H1 (cell line): ENCODE data around the gene LIPT2. TPM values are rescaled to one million over a fixed set of nuclear protein-coding genes. Genes with fewer than 3 reads are reported as not detected.

Experiments
- CTCF ChIA-PET: fragments of 300-600 bp; sonication (Branson Sonifier 250); formaldehyde crosslinking; loops from one replicate; lab custom pipeline; 2021; ENCODE audit not compliant: partially characterized antibody; lab: Charles Lee
- POLR2A ChIA-PET: fragments of 300-600 bp; sonication (Branson Sonifier 250); formaldehyde crosslinking; loops from one replicate; lab custom pipeline; 2021; ENCODE audit warnings: inconsistent platforms; ENCODE audit not compliant: partially characterized antibody; lab: Charles Lee
- DNase-seq, 2 experiments: peaks; one replicate each; pipeline versions ENCODE4 v3.0.0 to v3.0.0-alpha.2; 2010 to 2022; ENCODE audit warnings: low spot score in 2 of 2, low read depth in 1 of 2, mixed read lengths in 1 of 2
- FAIRE-seq: peaks from 2 replicates; lab custom pipeline; 2011; peaks lifted over from hg19 to GRCh38; lab: Jason Lieb, UNC
- H2AFZ ChIP-seq: 2 replicates; pipeline ENCODE4 v1.8.1; 2012; ENCODE audit warnings: low read length, inconsistent platforms
- H2AK5ac ChIP-seq: 2 replicates; pipeline ENCODE4 v1.6.1; 2013; ENCODE audit warnings: low read depth, low read length
- H2BK120ac ChIP-seq: replicated peaks from 2 replicates; pipeline ENCODE3; 2013; ENCODE audit warnings: low read depth, low read length, inconsistent platforms
- H2BK12ac ChIP-seq: 2 replicates; pipeline ENCODE4 v1.6.1; 2013; ENCODE audit warnings: low read depth, low read length
- H2BK15ac ChIP-seq: 2 replicates; pipeline ENCODE4 v1.6.1; 2013; ENCODE audit warnings: low read length
- H2BK20ac ChIP-seq: 2 replicates; pipeline ENCODE4 v1.6.1; 2013; ENCODE audit warnings: low read length
- H2BK5ac ChIP-seq: 2 replicates; pipeline ENCODE4 v1.6.1; 2013; ENCODE audit warnings: low read depth, low read length
- H3K14ac ChIP-seq: 2 replicates; pipeline ENCODE4 v1.6.1; 2013; ENCODE audit warnings: inconsistent platforms; ENCODE audit not compliant: insufficient read length
- H3K18ac ChIP-seq: 2 replicates; pipeline ENCODE4 v1.6.1; 2013; ENCODE audit warnings: low read length; ENCODE audit errors: extremely low read depth
- H3K23ac ChIP-seq: 2 replicates; pipeline ENCODE4 v1.6.1; 2013; ENCODE audit warnings: inconsistent platforms; ENCODE audit not compliant: insufficient read length
- H3K23me2 ChIP-seq: 2 replicates; pipeline ENCODE4 v1.6.1; 2013; ENCODE audit warnings: low read depth, low read length
- H3K27ac ChIP-seq: 2 replicates; pipeline ENCODE4 v1.6.1; 2011; ENCODE audit warnings: low read depth, low read length, inconsistent platforms
- H3K27me3 ChIP-seq, 4 experiments: replicated peaks in 1 of 4; 1 replicate in 1 of 4; 2 replicates in 3 of 4; pipeline versions ENCODE4 v1.6.1 to v1.8.1; 2011 to 2013; ENCODE audit warnings: low read length in 3 of 4, mild to moderate bottlenecking in 3 of 4, inconsistent platforms in 2 of 4, mixed read lengths in 2 of 4, moderate library complexity in 1 of 4; ENCODE audit not compliant: control insufficient read depth in 3 of 4, insufficient read depth in 3 of 4; ENCODE audit errors: extremely low read depth in 1 of 4
- H3K36me3 ChIP-seq, 4 experiments: 2 replicates each; pipeline versions ENCODE4 v1.6.1 to v1.8.1; 2011 to 2013; ENCODE audit warnings: mild to moderate bottlenecking in 4 of 4, low read length in 3 of 4, moderate library complexity in 2 of 4, control low read depth in 1 of 4, inconsistent platforms in 1 of 4; ENCODE audit not compliant: insufficient read depth in 4 of 4, control insufficient read depth in 2 of 4
- H3K4ac ChIP-seq: replicated peaks from 2 replicates; pipeline ENCODE3; 2013; ENCODE audit warnings: low read length, low read depth, mixed read lengths, inconsistent platforms; ENCODE audit not compliant: insufficient read length
- H3K4me1 ChIP-seq, 4 experiments: replicated peaks in 1 of 4; 1 replicate in 1 of 4; 2 replicates in 3 of 4; pipeline versions ENCODE4 v1.6.1 to v1.8.1; 2011 to 2013; ENCODE audit warnings: low read length in 3 of 4, inconsistent platforms in 2 of 4, mixed read lengths in 1 of 4; ENCODE audit not compliant: insufficient read depth in 4 of 4, control insufficient read depth in 3 of 4
- H3K4me2 ChIP-seq, 2 experiments: 2 replicates each; pipeline versions ENCODE4 v1.6.1 to v1.8.1; 2011 to 2013; ENCODE audit warnings: low read depth in 2 of 2, low read length in 2 of 2, control low read depth in 1 of 2, inconsistent platforms in 1 of 2, mild to moderate bottlenecking in 1 of 2; ENCODE audit not compliant: insufficient read depth in 1 of 2
- H3K4me3 ChIP-seq, 4 experiments: fragments of 200-600, 300-600 bp in 1 of 4; sonication (generic), shearing (Covaris generic), sonication (Bioruptor Twin) in 1 of 4; 2 replicates each; pipeline versions ENCODE4 v1.5.1 to v1.8.1; 2011 to 2016; ENCODE audit warnings: low read length in 4 of 4, low read depth in 3 of 4, control low read depth in 2 of 4, inconsistent platforms in 2 of 4, mild to moderate bottlenecking in 2 of 4, mixed read lengths in 1 of 4, moderate library complexity in 1 of 4; ENCODE audit not compliant: insufficient read depth in 2 of 4; ENCODE audit errors: extremely low read depth in 1 of 4
- H3K56ac ChIP-seq: replicated peaks from 2 replicates; pipeline ENCODE3; 2013; ENCODE audit warnings: low read depth, mild to moderate bottlenecking, mixed read lengths, low read length, inconsistent platforms; ENCODE audit not compliant: insufficient read length
- H3K79me1 ChIP-seq: 2 replicates; pipeline ENCODE4 v1.6.1; 2013; ENCODE audit warnings: low read depth, low read length, control low read depth
- H3K79me2 ChIP-seq, 2 experiments: 2 replicates each; pipeline versions ENCODE4 v1.6.1 to v1.8.1; 2012 to 2013; ENCODE audit warnings: low read length in 2 of 2, mild to moderate bottlenecking in 2 of 2, inconsistent platforms in 1 of 2; ENCODE audit not compliant: insufficient read depth in 2 of 2, control insufficient read depth in 1 of 2
- H3K9ac ChIP-seq, 4 experiments: replicated peaks in 1 of 4; 1 replicate in 1 of 4; 2 replicates in 3 of 4; pipeline versions ENCODE4 v1.6.1 to v1.8.1; 2011 to 2013; ENCODE audit warnings: low read depth in 3 of 4, low read length in 3 of 4, control low read depth in 2 of 4, mild to moderate bottlenecking in 2 of 4, moderate library complexity in 2 of 4, inconsistent platforms in 1 of 4; ENCODE audit errors: extremely low read depth in 1 of 4
- H3K9me3 ChIP-seq, 2 experiments: 2 replicates each; pipeline versions ENCODE4 v1.6.1 to v1.8.1; 2012 to 2013; ENCODE audit warnings: mild to moderate bottlenecking in 2 of 2, moderate library complexity in 2 of 2, control low read depth in 1 of 2, inconsistent platforms in 1 of 2, low read depth in 1 of 2, low read length in 1 of 2, mixed read lengths in 1 of 2; ENCODE audit not compliant: insufficient read depth in 2 of 2
- H4K20me1 ChIP-seq, 2 experiments: replicated peaks in 1 of 2; 2 replicates each; pipeline versions ENCODE3 to v1.8.1; 2011 to 2013; ENCODE audit warnings: inconsistent platforms in 2 of 2, low read length in 2 of 2, mild to moderate bottlenecking in 1 of 2; ENCODE audit not compliant: insufficient read depth in 2 of 2, control insufficient read depth in 1 of 2
- H4K5ac ChIP-seq: 2 replicates; pipeline ENCODE4 v1.6.1; 2013; ENCODE audit warnings: low read length, low read depth, mixed read lengths, inconsistent platforms; ENCODE audit not compliant: insufficient read length
- H4K8ac ChIP-seq: 2 replicates; pipeline ENCODE4 v1.8.0; 2013; ENCODE audit warnings: mild to moderate bottlenecking, moderate library complexity, low read length, inconsistent platforms; ENCODE audit not compliant: insufficient read depth; ENCODE audit errors: extremely low read depth
- H4K91ac ChIP-seq: replicated peaks from 2 replicates; pipeline ENCODE3; 2013; ENCODE audit warnings: low read length, mixed read lengths, inconsistent platforms; ENCODE audit not compliant: insufficient read length
- GTF2F1 ChIP-seq: IDR thresholded peaks from 2 replicates; pipeline ENCODE4 v1.6.1; 2012; ENCODE audit warnings: low read depth, low read length, improper control_type of control experiment, borderline replicate concordance
- WGBS, 2 experiments: shearing (Covaris generic) in 1 of 2; methylation state at CpG; one replicate each; pipeline versions ENCODE4 v1.1.6 to v1.1.7; 2013 to 2015; ENCODE audit warnings: low lambda C conversion rate in 2 of 2, mixed read lengths in 2 of 2, inconsistent platforms in 1 of 2, low coverage in 1 of 2, missing lambda C conversion rate in 1 of 2; ENCODE audit not compliant: insufficient replicate concordance in 2 of 2, insufficient coverage in 1 of 2, insufficient read length in 1 of 2; ENCODE audit errors: extremely low coverage in 1 of 2, missing lambda C conversion rate in 1 of 2; 5-methylcytosine and 5-hydroxymethylcytosine counted together
- polyA plus RNA-seq, 7 experiments: library from polyadenylated mRNA; depleted of rRNA in 3 of 7; stranded (reverse) in 5 of 7; unstranded in 2 of 7; fragments of >200 nt in 5 of 7; fragments of 200-250 nt in 2 of 7; gene quantifications; 1 replicate in 5 of 7; 2 replicates in 1 of 7; 4 replicates in 1 of 7; pipeline versions ENCODE4 v1.2.1 to v1.2.3, GENCODE V29; 2011 to 2013; ENCODE audit warnings: missing spikeins in 2 of 7, mixed read lengths in 2 of 7
- total RNA-seq: library from RNA; stranded (reverse); fragmentation: NEBNext Ultra II Directional; extraction: Animal tissue kit (Norgen Biotek cat#: 25700); gene quantifications from 2 replicates; pipeline ENCODE4 v1.2.1, GENCODE V29; 2021

Gene LIPT2
- total and polyA plus RNA-seq, 2 of the 8 experiments (the other 6 are each of a cell fraction or from before 2014, with no cell fraction given), result 6.4 to 16.7 TPM

- Histone ChIP-seq H2AFZ (no peak overlapping the region), H2BK12ac (no peak overlapping the region)
- DNase-seq, result no peak
- TF ChIP-seq GTF2F1, result no peak
- TF ChIP-seq, all 59 proteins: peak for 0
- Histone ChIP-seq H3K36me3 (no peaks in the 10 kb centered on the region), H3K79me1 (no peaks in the 10 kb centered on the region), H3K4me1 (peaks cover 4 to 11% (median 10%) of the 10 kb centered on the region in 4 experiments), H3K56ac (no peak overlapping the region), H4K5ac (no peak overlapping the region), H2AK5ac (no peak overlapping the region), H3K9me3 (no peaks in the 10 kb centered on the region), H3K23me2 (no peaks in the 10 kb centered on the region; the same call in 1 of the 2 replicates), H3K14ac (no peak overlapping the region), H2BK5ac (no peak overlapping the region), H3K4ac (no peak overlapping the region), H4K20me1 (no peaks in the 10 kb centered on the region), H3K18ac (no peak overlapping the region), H3K27me3 (peaks cover 0 to 5% (median 0%) of the 10 kb centered on the region in 4 experiments; a peak in 3 of 7 replicates), H3K23ac (no peak overlapping the region), H3K4me2 (no peak overlapping the region), H2BK15ac (no peak overlapping the region), H4K8ac (no peak overlapping the region), H4K91ac (no peak overlapping the region), H3K27ac (no peak overlapping the region), H2BK20ac (no peak overlapping the region), H2BK120ac (no peak overlapping the region), H3K4me3 (no peak overlapping the region), H3K79me2 (no peaks in the 10 kb centered on the region), H3K9ac (no peak overlapping the region)
- CTCF ChIA-PET, result interaction anchor here (1.2 kb wide), 1 partner anchor 9 kb away, joined by 3 read pairs; no protein-coding TSS in a partner anchor
- POLR2A ChIA-PET, result no interaction called here
- FAIRE-seq, result no peak
- 91% methylated on average over 1 of the region's 1 CpG; no CpG with 5 or more reads in 1 of the 2 experiments for WGBS, 2 experiments
Observed at GRCh38 chr11:74468936-74469335, 24.6 kb downstream of the LIPT2 start.
